Muscle layer of colon (tissue), 2 donors: ENCODE results near the gene DGAT2.

Experiments
- H3K27ac ChIP-seq: one replicate; pipeline ENCODE4 v1.7.0; 2013; ENCODE audit warnings: low read depth, mild to moderate bottlenecking, low read length, moderate library complexity
- H3K27me3 ChIP-seq, 2 donors: one replicate each; pipeline ENCODE4 v1.7.0; 2013; ENCODE audit warnings: low read length in 2 of 2, mild to moderate bottlenecking in 2 of 2; ENCODE audit not compliant: insufficient read depth in 2 of 2, control insufficient read depth in 1 of 2
- H3K36me3 ChIP-seq: one replicate; pipeline ENCODE4 v1.7.0; 2013; ENCODE audit warnings: mild to moderate bottlenecking, low read length; ENCODE audit not compliant: insufficient read depth
- H3K4me1 ChIP-seq: one replicate; pipeline ENCODE4 v1.7.0; 2013; ENCODE audit warnings: mild to moderate bottlenecking, low read length; ENCODE audit not compliant: insufficient read depth
- H3K4me3 ChIP-seq, 2 donors: one replicate each; pipeline ENCODE4 v1.7.0; 2013; ENCODE audit warnings: low read length in 2 of 2, low read depth in 1 of 2, mild to moderate bottlenecking in 1 of 2, moderate library complexity in 1 of 2
- H3K9ac ChIP-seq: one replicate; pipeline ENCODE4 v1.7.0; 2013; ENCODE audit warnings: low read length
- H3K9me3 ChIP-seq: one replicate; pipeline ENCODE4 v1.7.0; 2013; ENCODE audit warnings: mild to moderate bottlenecking, low read length
- donor health status: abdominal sarcoma.
- donor health status: Adenocarcinoma of cecum.

DGAT2 gene

GRCh38 chr11:75783416-75784084 lies 15.0 kb downstream of the DGAT2 start:
- H3K4me1 ChIP-seq: no peaks in the 10 kb centered on the region
- H3K9me3 ChIP-seq: no peaks in the 10 kb centered on the region
- no peak overlapping the region for H3K4me3 ChIP-seq
- no peak overlapping the region for H3K27ac ChIP-seq
- H3K9ac ChIP-seq: no peak overlapping the region
- H3K27me3 ChIP-seq: no peaks in the 10 kb centered on the region
- no peaks in the 10 kb centered on the region for H3K36me3 ChIP-seq

GRCh38 chr11:75784085-75784478 lies 15.5 kb downstream of the DGAT2 start:
- Histone ChIP-seq H3K9ac (no peak overlapping the region), H3K27ac (no peak overlapping the region), H3K4me3 (no peak overlapping the region), H3K9me3 (no peaks in the 10 kb centered on the region), H3K36me3 (no peaks in the 10 kb centered on the region), H3K27me3 (no peaks in the 10 kb centered on the region), H3K4me1 (no peaks in the 10 kb centered on the region)

GRCh38 chr11:75784506-75784905 lies 15.9 kb downstream of the DGAT2 start:
- H3K36me3 ChIP-seq: no peaks in the 10 kb centered on the region
- H3K27me3 ChIP-seq: no peaks in the 10 kb centered on the region
- H3K4me3 ChIP-seq: no peak overlapping the region
- no peak overlapping the region for H3K9ac ChIP-seq
- H3K27ac ChIP-seq: no peak overlapping the region
- no peaks in the 10 kb centered on the region for H3K4me1 ChIP-seq
- H3K9me3 ChIP-seq: no peaks in the 10 kb centered on the region

- no peak overlapping the region for H3K4me3 ChIP-seq
- no peaks in the 10 kb centered on the region for H3K36me3 ChIP-seq
- no peak overlapping the region for H3K27ac ChIP-seq
Observed at GRCh38 chr11:75785187-75785586, 16.6 kb downstream of the DGAT2 start.

GRCh38 chr11:75786101-75786736 lies 17.6 kb downstream of the DGAT2 start:
- no peak overlapping the region for H3K4me3 ChIP-seq
- H3K4me1 ChIP-seq: no peaks in the 10 kb centered on the region
- no peaks in the 10 kb centered on the region for H3K36me3 ChIP-seq
- no peak overlapping the region for H3K9ac ChIP-seq
- H3K27me3 ChIP-seq: no peaks in the 10 kb centered on the region
- no peak overlapping the region for H3K27ac ChIP-seq
- no peaks in the 10 kb centered on the region for H3K9me3 ChIP-seq

More at GRCh38 chr11:75785187-75785586, 16.6 kb downstream of the DGAT2 start:
- H3K27me3 ChIP-seq: no peaks in the 10 kb centered on the region
- no peaks in the 10 kb centered on the region for H3K9me3 ChIP-seq
- H3K4me1 ChIP-seq: no peaks in the 10 kb centered on the region
- H3K9ac ChIP-seq: no peak overlapping the region

GRCh38 chr11:75789521-75789920 lies 20.9 kb downstream of the DGAT2 start:
- H3K4me1 ChIP-seq: no peaks in the 10 kb centered on the region
- no peaks in the 10 kb centered on the region for H3K9me3 ChIP-seq
- no peaks in the 10 kb centered on the region for H3K36me3 ChIP-seq
- H3K4me3 ChIP-seq: no peak overlapping the region
- H3K27ac ChIP-seq: no peak overlapping the region
- H3K9ac ChIP-seq: no peak overlapping the region
- no peaks in the 10 kb centered on the region for H3K27me3 ChIP-seq

- H3K4me3 ChIP-seq: no peak overlapping the region
- no peaks in the 10 kb centered on the region for H3K27me3 ChIP-seq
- H3K9me3 ChIP-seq: no peaks in the 10 kb centered on the region
- H3K27ac ChIP-seq: no peak overlapping the region
- H3K9ac ChIP-seq: no peak overlapping the region
- no peaks in the 10 kb centered on the region for H3K36me3 ChIP-seq
- H3K4me1 ChIP-seq: no peaks in the 10 kb centered on the region
Observed at GRCh38 chr11:75790986-75791385, 22.4 kb downstream of the DGAT2 start.

GRCh38 chr11:75792127-75792731 lies 23.7 kb downstream of the DGAT2 start:
- Histone ChIP-seq H3K4me1 (no peaks in the 10 kb centered on the region), H3K9ac (no peak overlapping the region), H3K27ac (no peak overlapping the region), H3K36me3 (no peaks in the 10 kb centered on the region), H3K9me3 (no peaks in the 10 kb centered on the region), H3K4me3 (no peak overlapping the region), H3K27me3 (no peaks in the 10 kb centered on the region)

- Histone ChIP-seq H3K9me3 (no peaks in the 10 kb centered on the region), H3K4me3 (no peak overlapping the region), H3K27ac (no peak overlapping the region), H3K36me3 (no peaks in the 10 kb centered on the region), H3K9ac (no peak overlapping the region), H3K4me1 (no peaks in the 10 kb centered on the region), H3K27me3 (no peaks in the 10 kb centered on the region)
Observed at GRCh38 chr11:75792997-75793800, 24.6 kb downstream of the DGAT2 start.

GRCh38 chr11:75793966-75794365 lies 25.4 kb downstream of the DGAT2 start:
- no peak overlapping the region for H3K27ac ChIP-seq
- H3K4me1 ChIP-seq: no peaks in the 10 kb centered on the region
- H3K9me3 ChIP-seq: no peaks in the 10 kb centered on the region
- no peaks in the 10 kb centered on the region for H3K36me3 ChIP-seq
- no peaks in the 10 kb centered on the region for H3K27me3 ChIP-seq
- no peak overlapping the region for H3K9ac ChIP-seq
- no peak overlapping the region for H3K4me3 ChIP-seq

- no peaks in the 10 kb centered on the region for H3K4me1 ChIP-seq
- H3K27me3 ChIP-seq: no peaks in the 10 kb centered on the region
- H3K36me3 ChIP-seq: no peaks in the 10 kb centered on the region
- no peak overlapping the region for H3K4me3 ChIP-seq
- H3K9me3 ChIP-seq: no peaks in the 10 kb centered on the region
- H3K27ac ChIP-seq: no peak overlapping the region
- H3K9ac ChIP-seq: no peak overlapping the region
Observed at GRCh38 chr11:75795276-75796090, 26.9 kb downstream of the DGAT2 start.
